PFSK-1 (cell line): ENCODE measurements around the gene HAUS3.

ENCODE experiments used
- TAF1 ChIP-seq: IDR thresholded peaks from 2 replicates; pipeline ENCODE4 v1.6.1; 2012; ENCODE audit warnings: low read length, control low read depth, borderline replicate concordance; ENCODE audit not compliant: insufficient read depth
- TF ChIP-seq, protein P1 (sequence below), 2 experiments: IDR thresholded peaks; 2 replicates each; pipeline versions ENCODE4 v1.6.1 to v1.8.0; 2011 to 2012; ENCODE audit warnings: low read depth in 2 of 2, low read length in 2 of 2, control low read depth in 1 of 2, inconsistent platforms in 1 of 2, mild to moderate bottlenecking in 1 of 2, moderate library complexity in 1 of 2; ENCODE audit not compliant: insufficient read depth in 1 of 2

DNA sequence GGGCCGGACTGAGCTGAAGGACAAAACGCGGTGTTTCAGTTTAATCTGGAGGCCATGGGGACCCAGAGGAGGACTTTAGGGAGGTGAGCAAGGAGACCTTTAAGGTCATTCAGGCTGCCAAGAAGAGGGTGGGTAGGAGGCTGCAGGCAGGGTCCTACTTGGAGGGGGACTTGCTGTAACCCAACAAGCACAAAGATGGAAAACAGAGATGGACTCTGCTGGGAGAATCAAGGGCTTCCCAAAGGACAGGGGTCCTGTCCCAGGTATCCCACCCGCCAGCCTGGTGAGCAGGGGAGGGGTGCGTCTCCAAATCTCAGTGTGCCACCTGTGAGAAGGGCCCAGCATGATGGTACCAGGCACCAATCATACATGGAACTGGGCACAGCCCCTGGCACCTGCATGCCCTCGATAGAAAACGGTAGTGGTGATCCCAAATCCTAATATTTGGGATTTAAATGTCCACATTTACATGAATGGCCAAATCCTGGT is 3.9 kb upstream of the HAUS3 start:
- TF ChIP-seq, protein P1, sequence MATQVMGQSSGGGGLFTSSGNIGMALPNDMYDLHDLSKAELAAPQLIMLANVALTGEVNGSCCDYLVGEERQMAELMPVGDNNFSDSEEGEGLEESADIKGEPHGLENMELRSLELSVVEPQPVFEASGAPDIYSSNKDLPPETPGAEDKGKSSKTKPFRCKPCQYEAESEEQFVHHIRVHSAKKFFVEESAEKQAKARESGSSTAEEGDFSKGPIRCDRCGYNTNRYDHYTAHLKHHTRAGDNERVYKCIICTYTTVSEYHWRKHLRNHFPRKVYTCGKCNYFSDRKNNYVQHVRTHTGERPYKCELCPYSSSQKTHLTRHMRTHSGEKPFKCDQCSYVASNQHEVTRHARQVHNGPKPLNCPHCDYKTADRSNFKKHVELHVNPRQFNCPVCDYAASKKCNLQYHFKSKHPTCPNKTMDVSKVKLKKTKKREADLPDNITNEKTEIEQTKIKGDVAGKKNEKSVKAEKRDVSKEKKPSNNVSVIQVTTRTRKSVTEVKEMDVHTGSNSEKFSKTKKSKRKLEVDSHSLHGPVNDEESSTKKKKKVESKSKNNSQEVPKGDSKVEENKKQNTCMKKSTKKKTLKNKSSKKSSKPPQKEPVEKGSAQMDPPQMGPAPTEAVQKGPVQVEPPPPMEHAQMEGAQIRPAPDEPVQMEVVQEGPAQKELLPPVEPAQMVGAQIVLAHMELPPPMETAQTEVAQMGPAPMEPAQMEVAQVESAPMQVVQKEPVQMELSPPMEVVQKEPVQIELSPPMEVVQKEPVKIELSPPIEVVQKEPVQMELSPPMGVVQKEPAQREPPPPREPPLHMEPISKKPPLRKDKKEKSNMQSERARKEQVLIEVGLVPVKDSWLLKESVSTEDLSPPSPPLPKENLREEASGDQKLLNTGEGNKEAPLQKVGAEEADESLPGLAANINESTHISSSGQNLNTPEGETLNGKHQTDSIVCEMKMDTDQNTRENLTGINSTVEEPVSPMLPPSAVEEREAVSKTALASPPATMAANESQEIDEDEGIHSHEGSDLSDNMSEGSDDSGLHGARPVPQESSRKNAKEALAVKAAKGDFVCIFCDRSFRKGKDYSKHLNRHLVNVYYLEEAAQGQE (IDR thresholded peaks at IDR 0.05; ENCODE audit: insufficient read depth in 1 of 2, low read depth in 2 of 2, low read length in 2 of 2): no peak
- no peak for TF ChIP-seq TAF1
